Stimulated activated CD8-positive, alpha-beta memory T cell treated with anti-CD3 and anti-CD28 coated beads, Interleukin-4, amount 100 ng/mL, for 48 hours (primary cell): Measurements from ENCODE around the gene CLDN7.

ENCODE experiments used
- DNase-seq: peaks from one replicate; pipeline ENCODE4 v3.0.0-alpha.2; 2020

CLDN7 gene

GRCh38 chr17:7235693-7236665 is 26.3 kb downstream of the CLDN7 start:
- DNase-seq, result no peak

- peak; percentile 96 for DNase-seq
Observed at GRCh38 chr17:7234083-7234951, 28.0 kb downstream of the CLDN7 start, which contains the start of gene DVL2. TSS of gene DVL2 (minus strand) at chr17:7234517. CDS start at chr17:7234262, 255 bp downstream.

- no peak for DNase-seq
Observed at GRCh38 chr17:7233701-7234082, 28.6 kb downstream of the CLDN7 start.

GRCh38 chr17:7232114-7232513 is 30.2 kb downstream of the CLDN7 start:
- no peak for DNase-seq

- DNase-seq, result no peak
Observed at GRCh38 chr17:7229504-7229903, 32.8 kb downstream of the CLDN7 start.

GRCh38 chr17:7228920-7229319 is 33.4 kb downstream of the CLDN7 start:
- no peak for DNase-seq

GRCh38 chr17:7226721-7227710 is 35.3 kb downstream of the CLDN7 start:
- DNase-seq, result no peak

- DNase-seq, result no peak
Observed at GRCh38 chr17:7225711-7226331, 36.5 kb downstream of the CLDN7 start.

- no peak for DNase-seq
Observed at GRCh38 chr17:7224661-7225111, 37.6 kb downstream of the CLDN7 start.

- DNase-seq, result no peak
Observed at GRCh38 chr17:7224110-7224509, 38.2 kb downstream of the CLDN7 start.

- DNase-seq, result no peak
Observed at GRCh38 chr17:7223375-7223774, 38.9 kb downstream of the CLDN7 start.

GRCh38 chr17:7222972-7223292 is 39.3 kb downstream of the CLDN7 start:
- DNase-seq, result no peak

- DNase-seq, result no peak
Observed at GRCh38 chr17:7222093-7222971, 39.9 kb downstream of the CLDN7 start.

GRCh38 chr17:7221278-7222092 is 40.8 kb downstream of the CLDN7 start:
- DNase-seq, result no peak

GRCh38 chr17:7220593-7221277 is 41.5 kb downstream of the CLDN7 start:
- peak; percentile 76 for DNase-seq

GRCh38 chr17:7219812-7220592 is 42.3 kb downstream of the CLDN7 start, which contains the start of the genes ACADVL and DLG4:
TSS of gene ACADVL (plus strand) at chr17:7219938. CDS start at chr17:7219985, 47 bp downstream.
TSS of gene DLG4 (minus strand) at chr17:7219836.
- DNase-seq, result peak; percentile 90

GRCh38 chr17:7219229-7219811 is 43.0 kb downstream of the CLDN7 start:
- DNase-seq, result no peak

- DNase-seq, result no peak
Observed at GRCh38 chr17:7218758-7219157, 43.5 kb downstream of the CLDN7 start.
